Measurements from ENCODE around the gene LGI4.

Gene LGI4

DNA sequence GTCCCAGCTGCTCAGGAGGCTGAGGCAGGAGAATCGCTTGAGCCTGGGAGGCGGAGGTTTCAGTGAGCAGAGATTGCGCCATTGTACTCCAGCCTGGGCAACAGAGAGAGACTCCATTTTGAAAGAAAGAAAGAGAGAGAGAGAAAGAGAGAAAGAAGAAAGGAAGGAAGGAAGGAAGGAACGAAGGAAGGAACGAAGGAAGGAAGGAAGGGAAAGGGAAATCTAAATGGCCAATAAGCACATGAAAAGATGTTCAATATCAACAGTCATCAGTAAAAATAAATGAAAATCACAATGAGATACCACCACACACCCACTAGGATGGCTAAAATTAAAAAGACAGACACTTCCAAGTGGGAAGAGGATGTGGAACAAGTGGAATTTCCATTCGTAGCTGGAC lies 39.4 kb upstream of the LGI4 start:
- no peak for ATAC-seq
- no peak for TF ChIP-seq OSR1 (CRISPR knock-in tag; IDR thresholded peaks at IDR 0.05)
- TF ChIP-seq GLIS3 (CRISPR knock-in tag; IDR thresholded peaks at IDR 0.05), result no peak
- no peak for TF ChIP-seq PPARA (CRISPR knock-in tag; IDR thresholded peaks at IDR 0.05; ENCODE audit: borderline replicate concordance)
- TF ChIP-seq, protein P1, sequence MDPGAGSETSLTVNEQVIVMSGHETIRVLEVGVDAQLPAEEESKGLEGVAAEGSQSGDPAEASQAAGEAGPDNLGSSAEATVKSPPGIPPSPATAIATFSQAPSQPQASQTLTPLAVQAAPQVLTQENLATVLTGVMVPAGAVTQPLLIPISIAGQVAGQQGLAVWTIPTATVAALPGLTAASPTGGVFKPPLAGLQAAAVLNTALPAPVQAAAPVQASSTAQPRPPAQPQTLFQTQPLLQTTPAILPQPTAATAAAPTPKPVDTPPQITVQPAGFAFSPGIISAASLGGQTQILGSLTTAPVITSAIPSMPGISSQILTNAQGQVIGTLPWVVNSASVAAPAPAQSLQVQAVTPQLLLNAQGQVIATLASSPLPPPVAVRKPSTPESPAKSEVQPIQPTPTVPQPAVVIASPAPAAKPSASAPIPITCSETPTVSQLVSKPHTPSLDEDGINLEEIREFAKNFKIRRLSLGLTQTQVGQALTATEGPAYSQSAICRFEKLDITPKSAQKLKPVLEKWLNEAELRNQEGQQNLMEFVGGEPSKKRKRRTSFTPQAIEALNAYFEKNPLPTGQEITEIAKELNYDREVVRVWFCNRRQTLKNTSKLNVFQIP (CRISPR knock-in tag; IDR thresholded peaks at IDR 0.05; ENCODE audit: borderline replicate concordance, low read depth), result no peak
- TF ChIP-seq ARNTL (CRISPR knock-in tag; IDR thresholded peaks at IDR 0.05; ENCODE audit: borderline replicate concordance, low read depth), result no peak
- no peak for TF ChIP-seq CSDC2 (CRISPR knock-in tag; IDR thresholded peaks at IDR 0.05)
- no peak for TF ChIP-seq ISL1 (CRISPR knock-in tag; IDR thresholded peaks at IDR 0.05)
- TF ChIP-seq BACH2 (CRISPR knock-in tag; IDR thresholded peaks at IDR 0.05; ENCODE audit: borderline replicate concordance), result no peak
- no peak for TF ChIP-seq ZNF70 (CRISPR knock-in tag; IDR thresholded peaks at IDR 0.05)
- no peak for TF ChIP-seq ESRRG (CRISPR knock-in tag; IDR thresholded peaks at IDR 0.05)
- no peak for TF ChIP-seq ZFP3 (CRISPR knock-in tag; IDR thresholded peaks at IDR 0.05)
- TF ChIP-seq ZFP30 (CRISPR knock-in tag; IDR thresholded peaks at IDR 0.05), result no peak
- TF ChIP-seq, protein P2, sequence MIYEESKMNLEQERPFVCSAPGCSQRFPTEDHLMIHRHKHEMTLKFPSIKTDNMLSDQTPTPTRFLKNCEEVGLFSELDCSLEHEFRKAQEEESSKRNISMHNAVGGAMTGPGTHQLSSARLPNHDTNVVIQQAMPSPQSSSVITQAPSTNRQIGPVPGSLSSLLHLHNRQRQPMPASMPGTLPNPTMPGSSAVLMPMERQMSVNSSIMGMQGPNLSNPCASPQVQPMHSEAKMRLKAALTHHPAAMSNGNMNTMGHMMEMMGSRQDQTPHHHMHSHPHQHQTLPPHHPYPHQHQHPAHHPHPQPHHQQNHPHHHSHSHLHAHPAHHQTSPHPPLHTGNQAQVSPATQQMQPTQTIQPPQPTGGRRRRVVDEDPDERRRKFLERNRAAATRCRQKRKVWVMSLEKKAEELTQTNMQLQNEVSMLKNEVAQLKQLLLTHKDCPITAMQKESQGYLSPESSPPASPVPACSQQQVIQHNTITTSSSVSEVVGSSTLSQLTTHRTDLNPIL (CRISPR knock-in tag; IDR thresholded peaks at IDR 0.05; ENCODE audit: low read depth), result no peak
- no peak for TF ChIP-seq TOX (CRISPR knock-in tag; IDR thresholded peaks at IDR 0.05; ENCODE audit: borderline replicate concordance)
- TF ChIP-seq RARB (CRISPR knock-in tag; IDR thresholded peaks at IDR 0.05), result no peak
- TF ChIP-seq, protein P3, sequence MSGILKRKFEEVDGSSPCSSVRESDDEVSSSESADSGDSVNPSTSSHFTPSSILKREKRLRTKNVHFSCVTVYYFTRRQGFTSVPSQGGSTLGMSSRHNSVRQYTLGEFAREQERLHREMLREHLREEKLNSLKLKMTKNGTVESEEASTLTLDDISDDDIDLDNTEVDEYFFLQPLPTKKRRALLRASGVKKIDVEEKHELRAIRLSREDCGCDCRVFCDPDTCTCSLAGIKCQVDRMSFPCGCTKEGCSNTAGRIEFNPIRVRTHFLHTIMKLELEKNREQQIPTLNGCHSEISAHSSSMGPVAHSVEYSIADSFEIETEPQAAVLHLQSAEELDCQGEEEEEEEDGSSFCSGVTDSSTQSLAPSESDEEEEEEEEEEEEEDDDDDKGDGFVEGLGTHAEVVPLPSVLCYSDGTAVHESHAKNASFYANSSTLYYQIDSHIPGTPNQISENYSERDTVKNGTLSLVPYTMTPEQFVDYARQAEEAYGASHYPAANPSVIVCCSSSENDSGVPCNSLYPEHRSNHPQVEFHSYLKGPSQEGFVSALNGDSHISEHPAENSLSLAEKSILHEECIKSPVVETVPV (CRISPR knock-in tag; IDR thresholded peaks at IDR 0.05), result no peak
- no peak for TF ChIP-seq ZNF565 (CRISPR knock-in tag; conservative IDR thresholded peaks at IDR 0.05; ENCODE audit: low read depth)
- no peak for TF ChIP-seq SNAI2 (CRISPR knock-in tag; IDR thresholded peaks at IDR 0.05)

DNA sequence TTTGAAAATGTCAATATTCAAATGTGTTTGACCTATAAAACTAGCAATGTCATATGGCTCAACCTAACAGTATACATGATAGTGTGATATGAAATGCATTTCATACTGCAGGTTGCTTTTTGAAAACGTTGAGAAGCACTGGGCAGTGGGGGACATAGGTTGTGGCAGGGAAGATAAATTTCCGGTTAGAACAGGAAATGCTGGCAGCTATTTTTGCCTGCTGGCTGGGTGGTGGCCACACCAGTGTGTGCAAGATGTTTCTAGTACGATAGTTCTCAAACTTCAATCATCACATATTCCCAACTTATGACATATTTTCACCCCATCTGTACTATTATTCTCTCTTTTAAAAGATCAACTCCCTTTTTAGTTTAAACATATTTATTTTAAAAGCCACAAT lies 36.9 kb upstream of the LGI4 start:
- ATAC-seq, result no peak
- TF ChIP-seq, protein P1 (CRISPR knock-in tag; IDR thresholded peaks at IDR 0.05; ENCODE audit: borderline replicate concordance, low read depth), result no peak
- TF ChIP-seq ZNF565 (CRISPR knock-in tag; conservative IDR thresholded peaks at IDR 0.05; ENCODE audit: low read depth) (no peak), BACH2 (CRISPR knock-in tag; IDR thresholded peaks at IDR 0.05; ENCODE audit: borderline replicate concordance) (no peak), GLIS3 (CRISPR knock-in tag; IDR thresholded peaks at IDR 0.05) (no peak), CSDC2 (CRISPR knock-in tag; IDR thresholded peaks at IDR 0.05) (no peak), ISL1 (CRISPR knock-in tag; IDR thresholded peaks at IDR 0.05) (no peak), ESRRG (CRISPR knock-in tag; IDR thresholded peaks at IDR 0.05) (no peak), PPARA (CRISPR knock-in tag; IDR thresholded peaks at IDR 0.05; ENCODE audit: borderline replicate concordance) (no peak), RARB (CRISPR knock-in tag; IDR thresholded peaks at IDR 0.05) (no peak), SNAI2 (CRISPR knock-in tag; IDR thresholded peaks at IDR 0.05) (no peak), ARNTL (CRISPR knock-in tag; IDR thresholded peaks at IDR 0.05; ENCODE audit: borderline replicate concordance, low read depth) (no peak)

DNA sequence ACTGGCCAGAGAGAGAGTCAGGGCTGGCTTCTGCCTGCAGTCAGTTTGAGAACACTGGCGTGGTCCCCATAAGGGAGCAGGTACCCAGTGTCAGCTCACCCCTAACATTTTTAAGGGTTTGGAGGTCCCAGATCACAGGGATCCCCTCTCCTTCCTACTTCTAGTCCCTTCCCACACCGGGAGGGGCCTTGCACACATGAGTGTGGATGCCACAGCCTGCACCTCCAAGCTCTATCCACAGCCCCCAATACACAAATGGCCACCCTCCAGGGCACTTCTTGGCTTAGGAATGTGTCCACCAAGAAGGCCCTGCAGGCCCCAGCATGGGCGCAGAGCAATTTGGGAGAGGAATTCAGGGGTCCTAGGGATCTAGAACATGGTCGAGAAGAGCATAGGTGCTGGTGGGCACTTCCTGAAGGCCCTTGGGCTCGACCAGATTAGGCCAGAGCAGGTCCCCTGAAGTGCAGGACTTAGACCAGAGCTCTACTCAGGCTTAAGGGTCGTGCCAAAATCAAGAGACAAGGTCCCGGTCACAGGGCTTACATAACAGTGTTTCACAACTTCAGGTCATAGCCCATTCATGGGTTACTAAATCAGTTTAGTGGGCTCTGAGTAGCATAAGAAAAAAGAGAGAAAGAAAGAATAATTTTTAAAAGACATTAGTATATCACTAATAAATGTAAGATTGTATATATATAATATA lies 35.7 kb upstream of the LGI4 start:
- no peak for ATAC-seq
- TF ChIP-seq, protein P4, sequence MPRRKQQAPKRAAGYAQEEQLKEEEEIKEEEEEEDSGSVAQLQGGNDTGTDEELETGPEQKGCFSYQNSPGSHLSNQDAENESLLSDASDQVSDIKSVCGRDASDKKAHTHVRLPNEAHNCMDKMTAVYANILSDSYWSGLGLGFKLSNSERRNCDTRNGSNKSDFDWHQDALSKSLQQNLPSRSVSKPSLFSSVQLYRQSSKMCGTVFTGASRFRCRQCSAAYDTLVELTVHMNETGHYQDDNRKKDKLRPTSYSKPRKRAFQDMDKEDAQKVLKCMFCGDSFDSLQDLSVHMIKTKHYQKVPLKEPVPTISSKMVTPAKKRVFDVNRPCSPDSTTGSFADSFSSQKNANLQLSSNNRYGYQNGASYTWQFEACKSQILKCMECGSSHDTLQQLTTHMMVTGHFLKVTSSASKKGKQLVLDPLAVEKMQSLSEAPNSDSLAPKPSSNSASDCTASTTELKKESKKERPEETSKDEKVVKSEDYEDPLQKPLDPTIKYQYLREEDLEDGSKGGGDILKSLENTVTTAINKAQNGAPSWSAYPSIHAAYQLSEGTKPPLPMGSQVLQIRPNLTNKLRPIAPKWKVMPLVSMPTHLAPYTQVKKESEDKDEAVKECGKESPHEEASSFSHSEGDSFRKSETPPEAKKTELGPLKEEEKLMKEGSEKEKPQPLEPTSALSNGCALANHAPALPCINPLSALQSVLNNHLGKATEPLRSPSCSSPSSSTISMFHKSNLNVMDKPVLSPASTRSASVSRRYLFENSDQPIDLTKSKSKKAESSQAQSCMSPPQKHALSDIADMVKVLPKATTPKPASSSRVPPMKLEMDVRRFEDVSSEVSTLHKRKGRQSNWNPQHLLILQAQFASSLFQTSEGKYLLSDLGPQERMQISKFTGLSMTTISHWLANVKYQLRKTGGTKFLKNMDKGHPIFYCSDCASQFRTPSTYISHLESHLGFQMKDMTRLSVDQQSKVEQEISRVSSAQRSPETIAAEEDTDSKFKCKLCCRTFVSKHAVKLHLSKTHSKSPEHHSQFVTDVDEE (CRISPR knock-in tag; IDR thresholded peaks at IDR 0.05), result no peak
- TF ChIP-seq, protein P5, sequence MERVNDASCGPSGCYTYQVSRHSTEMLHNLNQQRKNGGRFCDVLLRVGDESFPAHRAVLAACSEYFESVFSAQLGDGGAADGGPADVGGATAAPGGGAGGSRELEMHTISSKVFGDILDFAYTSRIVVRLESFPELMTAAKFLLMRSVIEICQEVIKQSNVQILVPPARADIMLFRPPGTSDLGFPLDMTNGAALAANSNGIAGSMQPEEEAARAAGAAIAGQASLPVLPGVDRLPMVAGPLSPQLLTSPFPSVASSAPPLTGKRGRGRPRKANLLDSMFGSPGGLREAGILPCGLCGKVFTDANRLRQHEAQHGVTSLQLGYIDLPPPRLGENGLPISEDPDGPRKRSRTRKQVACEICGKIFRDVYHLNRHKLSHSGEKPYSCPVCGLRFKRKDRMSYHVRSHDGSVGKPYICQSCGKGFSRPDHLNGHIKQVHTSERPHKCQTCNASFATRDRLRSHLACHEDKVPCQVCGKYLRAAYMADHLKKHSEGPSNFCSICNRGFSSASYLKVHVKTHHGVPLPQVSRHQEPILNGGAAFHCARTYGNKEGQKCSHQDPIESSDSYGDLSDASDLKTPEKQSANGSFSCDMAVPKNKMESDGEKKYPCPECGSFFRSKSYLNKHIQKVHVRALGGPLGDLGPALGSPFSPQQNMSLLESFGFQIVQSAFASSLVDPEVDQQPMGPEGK (CRISPR knock-in tag; IDR thresholded peaks at IDR 0.05; ENCODE audit: borderline replicate concordance), result no peak
- no peak for TF ChIP-seq TCF4 (CRISPR knock-in tag; IDR thresholded peaks at IDR 0.05; ENCODE audit: borderline replicate concordance)
- TF ChIP-seq ZNF8 (CRISPR knock-in tag; IDR thresholded peaks at IDR 0.05), result no peak
- TF ChIP-seq ZNF565 (CRISPR knock-in tag; conservative IDR thresholded peaks at IDR 0.05; ENCODE audit: low read depth), result no peak
- no peak for TF ChIP-seq SNAI2 (CRISPR knock-in tag; IDR thresholded peaks at IDR 0.05)
- no peak for TF ChIP-seq BACH2 (CRISPR knock-in tag; IDR thresholded peaks at IDR 0.05; ENCODE audit: borderline replicate concordance)
- TF ChIP-seq, protein P2 (CRISPR knock-in tag; IDR thresholded peaks at IDR 0.05; ENCODE audit: low read depth), result no peak
- TF ChIP-seq PPARA (CRISPR knock-in tag; IDR thresholded peaks at IDR 0.05; ENCODE audit: borderline replicate concordance), result no peak
- no peak for TF ChIP-seq RARB (CRISPR knock-in tag; IDR thresholded peaks at IDR 0.05)
